ENCODE measurements around the gene CEP63. TPM values are rescaled to one million over a fixed set of nuclear protein-coding genes. Genes with fewer than 3 reads are reported as not detected.

The CEP63 gene
- total RNA-seq, 2 experiments from 2014 or later: 25.3 to 27.0 TPM

- Mint-ChIP-seq H3K9me3 (no peaks in the 10 kb centered on the region), H3K4me3 (no peak overlapping the region), H3K36me3 (ENCODE audit: low read depth) (no peaks in the 10 kb centered on the region), H3K27ac (no peak overlapping the region), H3K4me1 (ENCODE audit: low read depth) (no peaks in the 10 kb centered on the region), H3K27me3 (no peaks in the 10 kb centered on the region)
- ATAC-seq: no peak
- intact Hi-C loops (cut with micrococcal nuclease): no loop called here
- ChIA-PET CTCF (interaction anchor here (2.5 kb wide), 1 partner anchor 19 kb away, joined by 8 read pairs; no protein-coding TSS in a partner anchor), POLR2A (no interaction called here)
- DNase-seq: no peak
- TF ChIP-seq CTCF (IDR thresholded peaks at IDR 0.05): no peak
Measured at GRCh38 chr3:134619884-134620445, 134.1 kb downstream of the CEP63 start.

GRCh38 chr3:134620476-134621115 lies 134.7 kb downstream of the CEP63 start:
- Mint-ChIP-seq H3K27ac (no peak overlapping the region), H3K4me3 (no peak overlapping the region), H3K9me3 (no peaks in the 10 kb centered on the region), H3K27me3 (no peaks in the 10 kb centered on the region), H3K4me1 (ENCODE audit: low read depth) (no peaks in the 10 kb centered on the region), H3K36me3 (ENCODE audit: low read depth) (no peaks in the 10 kb centered on the region)
- ATAC-seq: no peak
- TF ChIP-seq CTCF (IDR thresholded peaks at IDR 0.05): no peak
- intact Hi-C loops (cut with micrococcal nuclease): no loop called here
- no peak for DNase-seq
- ChIA-PET CTCF (interaction anchor here (2.5 kb wide), 1 partner anchor 20 kb away, joined by 8 read pairs; no protein-coding TSS in a partner anchor), POLR2A (no interaction called here)

GRCh38 chr3:134621854-134622253 lies 136.0 kb downstream of the CEP63 start:
- ATAC-seq (no peak), DNase-seq (no peak)
- TF ChIP-seq CTCF (IDR thresholded peaks at IDR 0.05): no peak
- ChIA-PET POLR2A (no interaction called here), CTCF (interaction anchor here (1.3 kb wide), 1 partner anchor 21 kb away, joined by 4 read pairs; no protein-coding TSS in a partner anchor)
- no peaks in the 10 kb centered on the region for H3K36me3 Mint-ChIP-seq (ENCODE audit: low read depth)
- no peaks in the 10 kb centered on the region for H3K27me3 Mint-ChIP-seq
- H3K4me1 Mint-ChIP-seq (ENCODE audit: low read depth): no peaks in the 10 kb centered on the region
- H3K4me3 Mint-ChIP-seq: no peak overlapping the region
- intact Hi-C loops (cut with micrococcal nuclease): no loop called here
- no peak overlapping the region for H3K27ac Mint-ChIP-seq
- H3K9me3 Mint-ChIP-seq: no peaks in the 10 kb centered on the region

- no peaks in the 10 kb centered on the region for H3K27me3 Mint-ChIP-seq
- intact Hi-C loops (cut with micrococcal nuclease): no loop called here
- H3K36me3 Mint-ChIP-seq (ENCODE audit: low read depth): no peaks in the 10 kb centered on the region
- ChIA-PET POLR2A (no interaction called here), CTCF (interaction anchor here (1.3 kb wide), 1 partner anchor 22 kb away, joined by 4 read pairs; no protein-coding TSS in a partner anchor)
- no peak overlapping the region for H3K27ac Mint-ChIP-seq
- H3K4me1 Mint-ChIP-seq (ENCODE audit: low read depth): no peaks in the 10 kb centered on the region
- no peak for TF ChIP-seq CTCF (IDR thresholded peaks at IDR 0.05)
- ATAC-seq: no peak
- H3K4me3 Mint-ChIP-seq: no peak overlapping the region
- H3K9me3 Mint-ChIP-seq: no peaks in the 10 kb centered on the region
- DNase-seq: no peak
Measured at GRCh38 chr3:134622806-134623365, 137.0 kb downstream of the CEP63 start.

GRCh38 chr3:134623615-134624245 lies 137.9 kb downstream of the CEP63 start:
- CTCF ChIA-PET: no interaction called here
- TF ChIP-seq CTCF (IDR thresholded peaks at IDR 0.05): no peak

More at GRCh38 chr3:134623615-134624245, 137.9 kb downstream of the CEP63 start:
- Mint-ChIP-seq H3K9me3 (no peaks in the 10 kb centered on the region), H3K4me3 (no peak overlapping the region), H3K4me1 (ENCODE audit: low read depth) (no peaks in the 10 kb centered on the region), H3K36me3 (ENCODE audit: low read depth) (no peaks in the 10 kb centered on the region), H3K27me3 (no peaks in the 10 kb centered on the region), H3K27ac (no peak overlapping the region)
- intact Hi-C loops (cut with micrococcal nuclease): no loop called here
- DNase-seq (no peak), ATAC-seq (no peak)
- POLR2A ChIA-PET: interaction anchor here (0.8 kb wide), 1 partner anchor 9 kb away, joined by 4 read pairs; no protein-coding TSS in a partner anchor

Data from activated CD8-positive, alpha-beta T cell treated with anti-CD3 and anti-CD28 coated beads for 36 hours (primary cell).